CD1c-positive myeloid dendritic cell (primary cell): ENCODE results near the gene TXLNB.
"Not testable (repeated sequence)": the region's sequence is repeated elsewhere in the genome, so short reads cannot be mapped to it uniquely, and the experiment has no call there.

Experiments used
- DNase-seq: peaks from one replicate; pipeline ENCODE4 v3.0.0-alpha.2; 2016; ENCODE audit errors: extremely low spot score

TXLNB gene

GRCh38 chr6:139311831-139312230 is 20.0 kb upstream of the TXLNB start:
- no peak for DNase-seq

GRCh38 chr6:139308936-139309603 is 17.3 kb upstream of the TXLNB start:
- peak; percentile 77 for DNase-seq

DNA sequence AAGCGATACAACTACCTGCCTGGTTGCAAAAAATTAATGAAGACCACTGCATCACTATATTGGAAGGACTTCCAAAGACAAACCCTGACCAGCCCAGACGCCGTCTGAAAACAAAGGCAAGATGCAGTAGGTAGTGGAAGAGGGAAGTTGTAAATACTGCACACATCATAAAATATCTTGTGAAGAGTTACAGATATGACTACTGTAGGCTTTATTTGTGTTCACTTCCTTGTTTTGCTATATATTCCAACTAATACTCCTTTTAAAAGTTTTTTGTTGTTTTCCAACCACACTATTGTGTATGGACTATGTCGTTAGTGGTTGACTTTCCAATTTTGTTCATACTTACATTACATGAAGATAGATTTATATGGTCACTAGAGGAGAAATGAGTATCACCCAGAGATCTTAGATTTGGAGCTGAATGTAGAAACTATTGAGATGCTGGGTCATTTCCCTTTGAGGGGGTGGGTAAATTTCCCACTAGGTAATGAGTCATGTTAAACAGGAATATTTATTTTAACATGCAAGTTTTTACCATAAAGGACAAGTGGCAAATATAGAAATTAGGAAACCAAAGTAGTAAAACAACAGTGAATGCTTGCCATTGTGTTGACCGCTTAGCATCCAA is 16.6 kb upstream of the TXLNB start:
- peak; percentile 83 for DNase-seq

- DNase-seq, result no peak
Observed at GRCh38 chr6:139306291-139306981, 14.6 kb upstream of the TXLNB start.

DNA sequence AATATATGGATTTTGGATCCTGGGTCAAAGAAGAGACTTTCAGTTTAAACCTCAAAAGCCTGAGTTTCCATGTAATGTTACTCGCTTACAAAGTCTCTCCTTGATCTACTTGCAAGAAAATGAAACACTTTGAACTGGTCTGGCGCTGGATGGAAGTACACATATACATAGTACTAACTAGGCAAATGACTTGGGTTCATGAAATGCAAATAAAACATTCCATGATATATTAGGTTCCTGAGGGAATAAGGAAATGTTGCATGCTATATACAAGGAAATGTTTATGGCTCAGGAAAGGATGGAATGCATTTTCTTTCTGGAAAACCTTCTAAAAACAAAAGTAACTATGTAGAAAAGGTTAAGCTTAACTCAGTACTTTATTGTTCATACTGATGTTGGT is 11.4 kb upstream of the TXLNB start:
- DNase-seq, result no peak

- DNase-seq, result no peak
Observed at GRCh38 chr6:139297921-139298320, 6.1 kb upstream of the TXLNB start.

GRCh38 chr6:139296927-139297326 is 5.1 kb upstream of the TXLNB start:
- DNase-seq, result peak; percentile 72

DNA sequence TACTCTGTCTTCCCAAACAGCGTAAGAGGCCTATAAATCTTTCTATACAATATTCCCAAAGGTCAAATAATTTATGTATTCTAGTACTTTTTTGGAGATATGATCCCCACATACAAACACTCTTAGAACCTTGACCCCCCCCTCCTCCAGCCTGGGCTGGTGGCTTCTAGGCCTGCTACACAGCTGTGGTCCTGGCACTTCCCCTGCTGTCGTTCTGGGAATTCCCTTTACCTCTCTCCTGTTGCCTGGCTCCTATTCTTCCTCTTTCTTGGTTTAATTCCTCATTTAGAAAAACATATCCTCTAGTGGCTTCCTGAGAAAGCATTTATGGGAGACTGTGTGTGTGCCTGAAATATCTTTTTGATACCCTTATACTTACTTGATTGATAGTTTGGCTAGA is 4.1 kb upstream of the TXLNB start:
- peak; percentile 87 for DNase-seq

DNA sequence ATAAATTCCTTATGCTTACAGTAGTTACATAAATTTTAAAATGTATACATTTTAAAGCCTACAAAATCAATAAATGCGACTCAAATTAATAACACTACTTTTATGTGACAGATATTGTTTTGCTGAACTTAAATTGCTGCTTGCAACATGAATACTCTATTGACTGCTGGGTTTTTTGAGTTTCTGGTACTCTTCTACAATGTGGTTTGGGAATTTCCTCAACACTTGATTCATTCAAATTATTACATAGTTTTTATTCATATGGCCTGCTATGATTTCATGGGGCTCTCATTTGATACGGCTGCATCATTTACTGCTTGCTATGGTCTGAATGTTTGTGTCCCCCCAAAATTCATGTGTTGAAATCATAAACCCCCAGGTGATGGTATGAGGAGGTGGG is 2.3 kb upstream of the TXLNB start:
- DNase-seq, result no peak

- not testable (repeated sequence) for DNase-seq
Observed at GRCh38 chr6:139293230-139293629, 1.4 kb upstream of the TXLNB start.

GRCh38 chr6:139290787-139291311 is 949 bp downstream of the TXLNB start:
- DNase-seq, result peak; percentile 83

DNA sequence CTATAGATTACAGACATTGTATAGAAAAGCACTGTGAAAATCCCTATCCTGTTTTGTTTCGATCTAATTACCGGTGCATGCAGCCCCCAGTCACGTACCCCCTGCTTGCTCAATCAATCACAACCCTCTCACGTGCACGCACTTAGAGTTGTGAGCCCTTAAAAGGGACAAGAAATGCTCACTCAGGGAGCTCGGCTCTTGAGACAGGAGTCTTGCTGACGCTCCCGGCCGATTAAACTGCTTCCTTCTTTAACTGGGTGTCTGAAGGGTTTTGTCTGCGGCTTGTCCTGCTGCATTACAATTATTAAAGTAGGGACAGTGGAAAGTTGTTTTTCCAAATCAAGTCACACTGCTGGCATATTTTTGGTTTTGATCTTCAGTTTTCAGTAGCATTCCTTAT is 2.6 kb downstream of the TXLNB start:
- no peak for DNase-seq

- DNase-seq, result no peak
Observed at GRCh38 chr6:139288496-139289040, 3.2 kb downstream of the TXLNB start.

- no peak for DNase-seq
Observed at GRCh38 chr6:139287868-139288267, 3.9 kb downstream of the TXLNB start.

DNA sequence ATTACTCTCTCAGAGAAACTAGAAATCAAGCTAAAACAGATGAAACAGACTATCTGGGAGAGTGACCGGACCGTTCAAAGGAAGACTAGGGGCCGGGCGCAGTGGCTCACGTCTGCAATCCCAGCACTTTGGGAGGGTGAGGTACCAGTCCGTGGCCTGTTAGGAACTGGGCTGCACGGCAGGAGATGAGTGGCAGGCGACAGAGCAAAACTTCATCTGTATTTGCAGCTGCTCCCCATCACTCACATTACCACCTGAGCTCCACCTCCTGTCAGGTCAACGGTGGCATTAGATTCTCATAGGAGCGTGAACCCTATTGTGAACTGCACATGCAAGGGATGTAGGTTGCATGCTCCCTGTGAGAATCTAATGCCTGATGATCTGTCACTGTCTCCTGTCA is 5.4 kb downstream of the TXLNB start:
- not testable (repeated sequence) for DNase-seq

GRCh38 chr6:139285590-139285989 is 6.2 kb downstream of the TXLNB start:
- no peak for DNase-seq

GRCh38 chr6:139284789-139285188 is 7.0 kb downstream of the TXLNB start:
- DNase-seq, result no peak

GRCh38 chr6:139282684-139283083 is 9.1 kb downstream of the TXLNB start:
- DNase-seq, result no peak

GRCh38 chr6:139278190-139278589 is 13.6 kb downstream of the TXLNB start:
- DNase-seq, result no peak

- no peak for DNase-seq
Observed at GRCh38 chr6:139277587-139277986, 14.2 kb downstream of the TXLNB start.

DNA sequence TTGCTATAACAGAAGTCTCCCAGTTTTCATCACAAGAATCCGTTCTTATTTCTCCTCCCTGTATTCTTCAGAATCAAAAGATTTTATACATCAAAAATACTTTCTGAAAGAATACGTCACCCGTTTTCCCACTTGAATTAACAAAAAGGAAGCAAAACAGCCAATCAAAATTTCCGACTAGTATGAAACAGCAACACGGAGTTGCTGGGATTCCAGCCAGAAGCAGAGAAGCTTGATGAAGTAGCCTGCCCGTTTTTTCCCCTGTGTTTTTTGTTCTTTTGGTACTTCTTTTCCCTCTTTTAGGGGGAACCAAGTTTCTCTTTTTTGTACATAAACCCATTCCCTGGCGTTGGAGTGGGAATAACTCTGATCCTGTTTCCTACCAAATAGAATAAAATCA is 14.6 kb downstream of the TXLNB start:
- DNase-seq, result no peak

- no peak for DNase-seq
Observed at GRCh38 chr6:139275279-139276055, 16.3 kb downstream of the TXLNB start.
